ENCODE results near the gene AKT1S1.
"Not testable (repeated sequence)": the region's sequence is repeated elsewhere in the genome, so short reads cannot be mapped to it uniquely, and the experiment has no call there.

Gene AKT1S1

DNA sequence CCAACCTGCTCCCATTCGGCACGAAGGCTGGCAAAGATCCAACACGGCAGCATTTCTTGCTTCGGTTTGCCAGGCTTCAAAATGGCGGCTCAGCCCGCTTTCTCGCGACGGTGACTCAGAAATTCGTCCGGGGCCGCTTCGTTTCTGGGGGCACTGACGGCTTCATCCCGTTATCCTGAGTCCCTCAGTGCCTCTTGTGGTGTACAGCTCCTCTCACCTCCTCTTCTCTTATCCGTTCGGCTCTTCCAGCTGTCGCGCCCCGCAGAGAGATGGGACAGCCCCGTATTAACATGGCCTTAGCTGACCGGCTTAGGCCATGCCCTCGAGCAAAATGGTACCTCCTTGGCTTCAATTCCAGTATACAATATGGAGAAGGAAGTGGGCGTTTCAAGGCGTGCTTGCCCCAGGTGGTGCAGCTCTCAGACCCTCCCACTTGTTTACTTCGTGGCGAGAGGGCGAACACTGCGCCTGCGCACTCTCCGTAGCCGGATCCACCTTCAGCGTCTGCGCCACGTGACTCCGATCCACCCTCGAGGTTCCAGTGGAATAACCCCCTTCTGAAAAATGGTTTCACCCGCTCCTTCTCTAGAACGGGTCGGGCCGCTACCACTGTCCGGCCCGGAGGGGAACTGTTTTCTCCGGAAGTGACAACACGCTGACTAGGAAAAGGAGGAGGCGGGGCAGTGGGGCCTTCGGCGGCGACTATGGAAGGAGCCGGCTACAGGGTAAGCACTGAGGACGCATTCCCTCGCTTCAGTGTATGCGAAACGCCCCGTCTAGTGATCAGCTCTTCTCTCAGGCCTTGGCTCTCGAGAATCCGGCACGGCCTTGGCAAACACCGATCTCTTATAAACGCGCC lies at the start of gene AKT1S1, which contains the start of gene TBC1D17:
TSS of gene AKT1S1 (minus strand) at position 336 of the 859 bp plus-strand sequence. CDS start 4,060 bp downstream, outside the sequence.
TSS of gene TBC1D17 (plus strand) at position 683 of the 859 bp plus-strand sequence. CDS start at position 705, 22 bp downstream.
- DNase-seq (ENCODE audit: low spot score): peak; percentile 100

DNA sequence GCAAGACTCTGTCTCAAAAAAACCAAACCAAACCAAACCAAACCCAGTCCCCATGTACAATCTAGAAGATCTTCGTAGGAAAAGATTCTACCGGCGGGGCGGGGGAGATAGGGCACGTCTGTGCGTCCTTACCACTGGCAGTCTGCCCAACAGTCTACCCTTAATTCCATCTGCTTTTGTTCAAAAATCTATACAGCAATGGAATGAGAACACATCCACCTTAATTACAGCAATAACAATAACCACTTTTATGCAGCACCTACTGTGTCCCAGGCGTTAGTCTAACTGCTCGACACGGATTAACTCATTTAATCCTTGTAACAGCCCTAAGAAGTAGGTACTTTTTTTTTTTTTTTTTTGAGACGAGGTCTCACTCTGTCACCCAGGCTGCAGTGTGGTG lies 49.4 kb upstream of the AKT1S1 start:
- DNase-seq (ENCODE audit: low spot score): no peak

DNA sequence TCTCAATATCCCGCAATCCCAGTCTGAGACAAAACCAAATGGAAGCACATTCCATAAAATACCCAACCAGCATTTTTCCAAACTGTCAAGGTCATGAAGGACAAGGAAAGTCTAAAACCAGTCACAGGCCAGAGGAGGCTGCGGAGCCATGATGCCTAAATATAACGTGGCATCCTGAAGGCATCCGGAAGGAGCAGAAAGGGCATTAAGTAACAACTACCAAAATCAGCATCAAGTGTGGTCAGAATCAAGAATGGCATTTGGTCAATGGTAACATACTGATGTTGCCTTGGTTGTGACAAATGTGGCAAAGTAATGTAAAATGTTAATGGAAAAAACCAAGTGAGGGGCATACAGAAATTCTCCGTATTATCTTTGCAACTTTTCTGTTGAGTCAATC lies 48.3 kb upstream of the AKT1S1 start:
- DNase-seq (ENCODE audit: low spot score): no peak

GRCh38 chr19:49924881-49925210 lies 47.7 kb upstream of the AKT1S1 start:
- not testable (repeated sequence) for DNase-seq (ENCODE audit: low spot score)

- DNase-seq (ENCODE audit: low spot score): no peak
These were observed 47.1 kb upstream of the AKT1S1 start for GRCh38 chr19:49924004-49924880.

- no peak for DNase-seq (ENCODE audit: low spot score)
These were observed 46.2 kb upstream of the AKT1S1 start for GRCh38 chr19:49923055-49924003.

- no peak for DNase-seq (ENCODE audit: low spot score)
These were observed 45.0 kb upstream of the AKT1S1 start for GRCh38 chr19:49921871-49922795.

- DNase-seq (ENCODE audit: low spot score): no peak
These were observed 43.6 kb upstream of the AKT1S1 start for GRCh38 chr19:49920624-49921363.

- no peak for DNase-seq (ENCODE audit: low spot score)
These were observed 40.9 kb upstream of the AKT1S1 start for GRCh38 chr19:49918089-49918488.

GRCh38 chr19:49916839-49917733 lies 39.9 kb upstream of the AKT1S1 start:
- DNase-seq (ENCODE audit: low spot score): peak; percentile 29

- DNase-seq (ENCODE audit: low spot score): no peak
These were observed 38.1 kb upstream of the AKT1S1 start for GRCh38 chr19:49915271-49915670.

- no peak for DNase-seq (ENCODE audit: low spot score)
These were observed 36.6 kb upstream of the AKT1S1 start for GRCh38 chr19:49913720-49914119.

GRCh38 chr19:49912965-49913685 lies 36.0 kb upstream of the AKT1S1 start:
- no peak for DNase-seq (ENCODE audit: low spot score)

GRCh38 chr19:49911381-49912145 lies 34.4 kb upstream of the AKT1S1 start:
- no peak for DNase-seq (ENCODE audit: low spot score)

DNA sequence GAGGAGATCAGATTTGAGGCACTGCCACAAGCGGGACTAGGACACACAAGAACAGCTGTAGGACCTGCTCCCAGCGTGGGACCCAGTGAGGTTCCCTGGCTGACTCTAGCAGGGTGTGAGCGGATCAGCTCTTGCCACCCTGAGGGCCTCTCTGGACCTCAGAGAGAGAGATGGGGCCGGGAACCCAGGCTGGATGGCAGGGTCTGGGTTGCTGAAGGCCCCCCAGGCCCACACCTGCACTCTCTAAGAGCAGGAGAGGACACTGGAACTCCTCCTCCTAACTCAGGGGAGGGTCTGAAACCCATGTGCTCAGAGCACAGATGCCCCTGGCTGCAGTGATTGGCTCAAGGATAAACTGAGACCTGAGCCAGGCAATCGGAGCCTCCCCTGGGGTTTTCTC lies 33.0 kb upstream of the AKT1S1 start:
- no peak for DNase-seq (ENCODE audit: low spot score)

DNA sequence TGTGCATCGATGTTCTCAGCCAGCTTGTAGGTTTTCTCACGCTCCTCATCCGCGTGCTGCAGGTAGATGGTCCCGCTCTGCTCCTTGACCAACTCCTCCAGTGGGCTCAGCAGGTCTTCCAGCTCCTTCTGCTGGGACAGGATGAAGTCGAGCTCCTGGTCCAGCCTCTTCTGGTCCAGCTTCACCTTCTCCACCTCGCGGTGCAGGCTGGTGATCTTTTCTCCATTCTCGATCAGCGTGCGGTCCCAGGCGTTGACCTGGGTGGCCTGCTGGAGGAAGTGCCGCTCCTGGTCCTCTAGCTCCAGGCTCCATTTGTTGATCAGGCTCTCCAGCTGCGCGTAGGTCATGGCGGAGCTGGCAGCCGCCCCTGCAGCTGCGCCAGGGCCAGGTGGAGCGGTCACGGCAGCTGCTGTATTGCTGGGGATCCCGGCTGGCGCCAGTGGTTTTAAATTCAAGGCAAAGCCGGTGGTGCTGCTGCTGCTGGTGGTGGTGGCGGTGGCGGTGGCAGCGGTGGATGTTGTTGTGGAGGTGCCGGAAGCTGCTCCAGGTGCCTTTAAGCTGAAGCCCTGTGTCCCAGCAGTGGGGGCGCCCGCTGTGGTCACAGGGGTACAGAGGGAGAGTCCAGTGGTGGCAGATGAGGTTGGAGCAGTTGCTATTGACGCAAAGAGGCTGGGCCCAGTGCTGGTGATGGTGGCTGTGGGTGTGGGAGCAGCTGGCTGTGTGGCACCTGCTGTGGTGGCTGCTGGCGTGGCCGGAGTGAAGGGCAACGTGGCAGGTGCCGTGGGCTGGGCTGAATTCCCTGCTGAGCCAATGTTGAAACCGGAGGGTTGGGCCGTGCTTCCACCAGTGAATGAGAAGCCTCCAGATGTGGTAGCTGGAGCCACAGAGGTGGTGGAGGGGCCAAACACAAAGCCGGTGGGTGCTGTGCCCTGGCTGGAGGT lies 31.6 kb upstream of the AKT1S1 start:
- no peak for DNase-seq (ENCODE audit: low spot score)

Data from cerebellar cortex (tissue), 1 donor.